A549 (cell line): ENCODE data around the gene IDH2. TPM values are rescaled to one million over a fixed set of nuclear protein-coding genes. Genes with fewer than 3 reads are reported as not detected.

Experiments used
- ATAC-seq, 2 experiments: fragments of 200-7000 bp in 1 of 2; fragments of >200 bp in 1 of 2; cut with Nextera tagmentation in 1 of 2; cut with Tn5 transposase in 1 of 2; 3 replicates each; pipeline versions ENCODE4 v1.8.0 to v1.9.1; 2018 to 2020; ENCODE audit warnings: mild to moderate bottlenecking in 1 of 2, moderate library complexity in 1 of 2
- CTCF ChIA-PET: fragments of 300-600 bp; sonication (Branson Sonifier 250); formaldehyde crosslinking; extraction: SDS; loops from one replicate; lab custom pipeline; 2021; ENCODE audit warnings: antibody characterized with exemption, inconsistent platforms; lab: Yijun Ruan, JAX
- POLR2A ChIA-PET: fragments of 350-600 bp; formaldehyde crosslinking; extraction: SDS; loops from one replicate; lab custom pipeline; 2021; ENCODE audit warnings: antibody characterized with exemption, inconsistent platforms; lab: Yijun Ruan, JAX
- DNase-seq, 2 experiments: peaks; one replicate each; pipeline versions ENCODE4 v3.0.0 to v3.0.0-alpha.2; 2011 to 2016; ENCODE audit warnings: low read depth in 1 of 2, low spot score in 1 of 2
- FAIRE-seq: peaks from 2 replicates; lab custom pipeline; 2011; peaks lifted over from hg19 to GRCh38; lab: Jason Lieb, UNC
- H3K27ac ChIP-seq, 2 experiments: fragments of >200 bp; sonication (Bioruptor Twin); formaldehyde crosslinking; 3 replicates each; pipeline ENCODE4 v1.5.1; 2016 to 2017
- H3K4me1 ChIP-seq: fragments of >200 bp; sonication (Bioruptor Twin); formaldehyde crosslinking; 3 replicates; pipeline ENCODE4 v1.6.1; 2016
- H3K4me2 ChIP-seq: fragments of >200 bp; sonication (Bioruptor Twin); formaldehyde crosslinking; 3 replicates; pipeline ENCODE4 v1.6.1; 2016
- H3K4me3 ChIP-seq: fragments of >200 bp; sonication (Bioruptor Twin); formaldehyde crosslinking; 3 replicates; pipeline ENCODE4 v1.5.1; 2016
- H3K9me3 ChIP-seq: fragments of >200 bp; sonication (Bioruptor Twin); formaldehyde crosslinking; 3 replicates; pipeline ENCODE4 v1.6.1; 2016
- CBX8 ChIP-seq: fragments of 200-600 bp; sonication (generic); IDR thresholded peaks from 2 replicates; pipeline ENCODE4 v1.6.1; 2016
- CEBPB ChIP-seq, 2 experiments: fragments of >200 bp in 1 of 2; sonication (Bioruptor Twin) in 1 of 2; formaldehyde crosslinking in 1 of 2; IDR thresholded peaks; 2 replicates each; pipeline ENCODE4 v1.6.1; 2012 to 2016
- EHF ChIP-seq: fragments of 250-450 bp; sonication (Bioruptor Pico); IDR thresholded peaks from 2 replicates; pipeline ENCODE4 v1.5.0; 2020; ENCODE audit warnings: mild to moderate bottlenecking
- EP300 ChIP-seq, 2 experiments: fragments of >200 bp; sonication (Bioruptor Twin); formaldehyde crosslinking; IDR thresholded peaks; 2 replicates in 1 of 2; 3 replicates in 1 of 2; pipeline ENCODE4 v1.6.1; 2016 to 2017
- FOSB ChIP-seq: fragments of 250-450 bp; sonication (Bioruptor Pico); IDR thresholded peaks from 2 replicates; pipeline ENCODE4 v1.5.0; 2020; ENCODE audit warnings: mild to moderate bottlenecking, moderate library complexity
- HES2 ChIP-seq: fragments of >200 bp; sonication (Bioruptor Twin); formaldehyde crosslinking; IDR thresholded peaks from 2 replicates; pipeline ENCODE4 v1.6.1; 2016
- HOXA7 ChIP-seq: fragments of 250-450 bp; sonication (Bioruptor Pico); IDR thresholded peaks from 2 replicates; pipeline ENCODE4 v1.5.0; 2020; ENCODE audit warnings: mild to moderate bottlenecking, moderate library complexity
- HOXB13 ChIP-seq: fragments of 250-450 bp; sonication (Bioruptor Pico); IDR thresholded peaks from 2 replicates; pipeline ENCODE4 v1.5.0; 2020; ENCODE audit warnings: low read depth, mild to moderate bottlenecking, moderate library complexity
- KDM1A ChIP-seq: fragments of 200-600 bp; sonication (generic); IDR thresholded peaks from 2 replicates; pipeline ENCODE4 v1.6.1; 2016; ENCODE audit warnings: low read depth, mild to moderate bottlenecking
- MAZ ChIP-seq: fragments of 150-350 bp; IDR thresholded peaks from 2 replicates; pipeline ENCODE4 v1.6.1; 2014; ENCODE audit warnings: antibody characterized with exemption, low read depth, low read length, borderline replicate concordance
- MYC ChIP-seq: IDR thresholded peaks from 2 replicates; pipeline ENCODE4 v1.6.1; 2012; ENCODE audit warnings: mild to moderate bottlenecking, inconsistent platforms, low read length, improper control_type of control experiment, borderline replicate concordance
- NPAS2 ChIP-seq: fragments of 250-450 bp; sonication (Bioruptor Pico); IDR thresholded peaks from 2 replicates; pipeline ENCODE4 v1.8.0; 2022; ENCODE audit warnings: mild to moderate bottlenecking, moderate library complexity, borderline replicate concordance
- PHF8 ChIP-seq: fragments of 200-600 bp; sonication (generic); IDR thresholded peaks from 2 replicates; pipeline ENCODE4 v1.6.1; 2016; ENCODE audit warnings: low read depth, mild to moderate bottlenecking, antibody characterized with exemption, moderate library complexity, borderline replicate concordance
- POLR2A ChIP-seq: IDR thresholded peaks from 2 replicates; pipeline ENCODE4 v1.6.1; 2012; ENCODE audit warnings: mild to moderate bottlenecking, low read length
- RFX5 ChIP-seq: fragments of 450-650 bp; IDR thresholded peaks from 2 replicates; pipeline ENCODE4 v1.7.1; 2014; ENCODE audit warnings: antibody characterized with exemption, mild to moderate bottlenecking, moderate library complexity
- SREBF2 ChIP-seq: fragments of 450-650 bp; IDR thresholded peaks from 2 replicates; pipeline ENCODE4 v1.6.1; 2014; ENCODE audit warnings: mild to moderate bottlenecking, moderate library complexity
- TP53 ChIP-seq: fragments of 250-450 bp; sonication (Bioruptor Pico); IDR thresholded peaks from 2 replicates; pipeline ENCODE4 v1.5.0; 2021; ENCODE audit warnings: mild to moderate bottlenecking, moderate library complexity
- ZC3H11A ChIP-seq: fragments of 450-650 bp; IDR thresholded peaks from 2 replicates; pipeline ENCODE4 v1.6.1; 2014; ENCODE audit warnings: antibody characterized with exemption, mild to moderate bottlenecking
- WGBS: methylation state at CpG from one replicate; pipeline ENCODE4 v1.1.6; 2017; ENCODE audit errors: missing lambda C conversion rate; 5-methylcytosine and 5-hydroxymethylcytosine counted together
- polyA plus RNA-seq, 4 experiments: library from polyadenylated mRNA; depleted of rRNA in 3 of 4; stranded (reverse); fragments of >200 nt; fragmentation: RNase III in 1 of 4; extraction: RNeasy Plus Mini Kit Qiagen cat#74134 plus additional on column Dnase treatment in 1 of 4; gene quantifications; 2 replicates in 3 of 4; 3 replicates in 1 of 4; pipeline ENCODE4 v1.2.3, GENCODE V29; 2011 to 2017
- TF ChIP-seq, protein P1 (sequence below): fragments of 200-600 bp; sonication (generic); IDR thresholded peaks from 2 replicates; pipeline ENCODE4 v1.6.1; 2016; ENCODE audit warnings: antibody characterized with exemption, mild to moderate bottlenecking, moderate library complexity

The IDH2 gene
- polyA plus RNA-seq, 2 of the 4 experiments (the other 2 are of a cell fraction) = 31.8 to 32.8 TPM

- no peak for TF ChIP-seq SREBF2
- TF ChIP-seq FOSB = no peak
- TF ChIP-seq CEBPB (IDR thresholded peaks at IDR 0.05) = no peak
Observed at GRCh38 chr15:90076716-90077115, 25.6 kb downstream of the IDH2 start (continued).

DNA sequence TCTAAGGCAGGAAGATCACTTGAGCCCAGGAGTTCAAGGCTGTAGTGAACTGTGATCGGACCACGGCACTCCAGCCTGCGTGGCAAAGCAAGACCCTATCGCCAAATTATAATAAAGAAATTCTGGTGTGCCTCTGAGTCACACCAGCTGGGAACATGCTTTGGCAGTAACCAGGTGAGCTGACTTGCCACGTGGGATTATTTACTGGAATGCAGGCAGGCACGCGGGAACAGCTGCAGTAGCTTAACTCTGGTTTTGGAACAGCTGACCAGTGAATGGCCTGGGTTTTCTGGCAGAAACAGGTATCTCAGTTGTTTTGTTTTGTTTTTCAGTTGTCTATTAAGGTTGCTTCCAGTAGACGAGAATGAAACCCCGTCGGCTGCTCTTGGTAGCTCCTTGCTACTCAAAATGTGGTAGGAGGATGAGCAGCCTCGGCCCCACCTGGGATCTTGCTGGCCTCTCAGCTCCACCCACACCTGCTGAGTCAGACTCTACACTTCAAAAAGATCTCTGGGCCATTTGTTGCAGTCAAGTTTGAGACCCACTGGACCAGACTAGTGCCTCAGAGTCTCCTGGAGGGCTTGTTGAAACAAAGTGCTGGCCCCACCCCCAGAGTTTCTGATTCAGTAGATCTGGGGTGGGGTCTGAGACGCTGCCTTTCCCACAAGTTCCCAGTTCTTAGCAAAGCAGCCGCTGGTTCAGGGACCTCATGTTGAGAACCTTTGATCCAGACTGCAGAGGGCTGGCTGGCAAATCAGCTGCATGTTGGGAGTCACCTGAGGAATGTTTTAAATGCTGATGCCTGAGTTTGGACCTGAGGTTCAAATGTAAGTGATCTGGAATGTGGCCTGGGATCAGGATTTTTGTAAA is 26.6 kb downstream of the IDH2 start:
- ATAC-seq (no peak), FAIRE-seq (no peak), DNase-seq (no peak)
- H3K4me2 ChIP-seq = no peak overlapping the region
- ChIA-PET POLR2A (interaction anchor here (0.6 to 0.7 kb wide), 2 partner anchors 27 to 46 kb away, joined by 3 to 5 read pairs; no protein-coding TSS in a partner anchor), CTCF (interaction anchor here (0.9 to 4.0 kb wide), 13 partner anchors 9 to 336 kb away, joined by 3 to 31 read pairs (median 3); partner anchors contain the start of gene ARPIN)
- no peaks in the 10 kb centered on the region for H3K4me1 ChIP-seq
- H3K9me3 ChIP-seq = no peaks in the 10 kb centered on the region
- no peak overlapping the region for H3K27ac ChIP-seq
- WGBS = 87% methylated on average over 13 of the region's 13 CpGs
- H3K4me3 ChIP-seq = no peak overlapping the region
- TF ChIP-seq NPAS2 (no peak), POLR2A (no peak), PHF8 (no peak), HOXA7 (CRISPR knock-in tag) (no peak), MYC (no peak), ZC3H11A (no peak), TP53 (CRISPR knock-in tag) (no peak), HOXB13 (CRISPR knock-in tag) (no peak), RFX5 (no peak), CEBPB (IDR thresholded peaks at IDR 0.05) (no peak), KDM1A (no peak)
- TF ChIP-seq, protein P1, sequence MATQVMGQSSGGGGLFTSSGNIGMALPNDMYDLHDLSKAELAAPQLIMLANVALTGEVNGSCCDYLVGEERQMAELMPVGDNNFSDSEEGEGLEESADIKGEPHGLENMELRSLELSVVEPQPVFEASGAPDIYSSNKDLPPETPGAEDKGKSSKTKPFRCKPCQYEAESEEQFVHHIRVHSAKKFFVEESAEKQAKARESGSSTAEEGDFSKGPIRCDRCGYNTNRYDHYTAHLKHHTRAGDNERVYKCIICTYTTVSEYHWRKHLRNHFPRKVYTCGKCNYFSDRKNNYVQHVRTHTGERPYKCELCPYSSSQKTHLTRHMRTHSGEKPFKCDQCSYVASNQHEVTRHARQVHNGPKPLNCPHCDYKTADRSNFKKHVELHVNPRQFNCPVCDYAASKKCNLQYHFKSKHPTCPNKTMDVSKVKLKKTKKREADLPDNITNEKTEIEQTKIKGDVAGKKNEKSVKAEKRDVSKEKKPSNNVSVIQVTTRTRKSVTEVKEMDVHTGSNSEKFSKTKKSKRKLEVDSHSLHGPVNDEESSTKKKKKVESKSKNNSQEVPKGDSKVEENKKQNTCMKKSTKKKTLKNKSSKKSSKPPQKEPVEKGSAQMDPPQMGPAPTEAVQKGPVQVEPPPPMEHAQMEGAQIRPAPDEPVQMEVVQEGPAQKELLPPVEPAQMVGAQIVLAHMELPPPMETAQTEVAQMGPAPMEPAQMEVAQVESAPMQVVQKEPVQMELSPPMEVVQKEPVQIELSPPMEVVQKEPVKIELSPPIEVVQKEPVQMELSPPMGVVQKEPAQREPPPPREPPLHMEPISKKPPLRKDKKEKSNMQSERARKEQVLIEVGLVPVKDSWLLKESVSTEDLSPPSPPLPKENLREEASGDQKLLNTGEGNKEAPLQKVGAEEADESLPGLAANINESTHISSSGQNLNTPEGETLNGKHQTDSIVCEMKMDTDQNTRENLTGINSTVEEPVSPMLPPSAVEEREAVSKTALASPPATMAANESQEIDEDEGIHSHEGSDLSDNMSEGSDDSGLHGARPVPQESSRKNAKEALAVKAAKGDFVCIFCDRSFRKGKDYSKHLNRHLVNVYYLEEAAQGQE = no peak

DNA sequence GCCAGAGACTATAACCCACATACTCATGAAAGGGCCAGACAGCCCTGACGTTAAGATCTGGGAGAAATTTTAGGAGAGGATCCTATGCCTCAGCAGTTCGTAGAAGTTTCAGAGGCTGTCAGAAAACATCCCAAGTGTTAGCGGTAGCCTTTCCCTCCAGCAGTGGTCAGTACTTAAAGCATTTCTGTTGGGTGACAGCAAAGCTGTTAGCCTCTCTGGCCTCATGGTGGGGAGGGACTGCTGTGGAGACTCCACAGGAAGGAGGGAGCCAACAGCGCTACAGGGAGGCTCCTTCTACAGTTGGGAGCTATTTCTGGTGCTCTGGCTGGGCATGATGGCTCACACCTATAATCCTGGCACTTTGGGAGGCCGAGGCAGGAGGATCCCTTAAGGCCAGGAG is 27.4 kb downstream of the IDH2 start:
- WGBS = 96% methylated on average over 5 of the region's 5 CpGs
- DNase-seq (no peak), FAIRE-seq (no peak), ATAC-seq (no peak)
- ChIA-PET POLR2A (no interaction called here), CTCF (interaction anchor here (0.9 to 4.0 kb wide), 12 partner anchors 8 to 335 kb away, joined by 3 to 31 read pairs (median 4); no protein-coding TSS in a partner anchor)
- no peaks in the 10 kb centered on the region for H3K9me3 ChIP-seq
- no peak overlapping the region for H3K4me3 ChIP-seq
- H3K4me1 ChIP-seq = no peaks in the 10 kb centered on the region
- no peak overlapping the region for H3K4me2 ChIP-seq
- H3K27ac ChIP-seq = no peak overlapping the region
- no peak for TF ChIP-seq EHF (CRISPR knock-in tag)
- TF ChIP-seq TP53 (CRISPR knock-in tag) = no peak
- no peak for TF ChIP-seq SREBF2
- no peak for TF ChIP-seq EP300 (IDR thresholded peaks at IDR 0.05)
- TF ChIP-seq HOXA7 (CRISPR knock-in tag) = no peak
- no peak for TF ChIP-seq MAZ
- no peak for TF ChIP-seq HES2
- TF ChIP-seq CBX8 = no peak
